ENCODE measurements around the gene CACNA1G.

The CACNA1G gene

GRCh38 chr17:50564916-50565315 lies 4.4 kb downstream of the CACNA1G start:
- no peaks in the 10 kb centered on the region for H3K36me3 ChIP-seq (ENCODE audit: control insufficient read depth in 1 of 2, insufficient read depth in 2 of 2, low read length in 2 of 2)
- no peak overlapping the region for H3K9ac ChIP-seq (ENCODE audit: low read depth in 1 of 2, low read length in 2 of 2)
- peaks cover 4% of the 10 kb centered on the region in 2 donors for H3K4me1 ChIP-seq (ENCODE audit: control insufficient read depth in 1 of 2, insufficient read depth in 2 of 2, low read length in 2 of 2)
- peaks cover 51 to 52% of the 10 kb centered on the region in 2 donors for H3K27me3 ChIP-seq (ENCODE audit: control insufficient read depth in 1 of 2, insufficient read depth in 2 of 2, low read length in 2 of 2)
- H3K9me3 ChIP-seq (ENCODE audit: control insufficient read depth in 1 of 2, low read length in 2 of 2) = no peaks in the 10 kb centered on the region
- H3K27ac ChIP-seq (ENCODE audit: low read depth, low read length) = no peak overlapping the region
- H3K4me3 ChIP-seq (ENCODE audit: low read depth in 1 of 2, low read length in 2 of 2) = no peak overlapping the region

GRCh38 chr17:50565402-50566350 lies 5.2 kb downstream of the CACNA1G start:
- Histone ChIP-seq H3K27ac (ENCODE audit: low read depth, low read length) (no peak overlapping the region), H3K27me3 (ENCODE audit: control insufficient read depth in 1 of 2, insufficient read depth in 2 of 2, low read length in 2 of 2) (peaks cover 48 to 50% of the 10 kb centered on the region in 2 donors), H3K36me3 (ENCODE audit: control insufficient read depth in 1 of 2, insufficient read depth in 2 of 2, low read length in 2 of 2) (no peaks in the 10 kb centered on the region), H3K4me1 (ENCODE audit: control insufficient read depth in 1 of 2, insufficient read depth in 2 of 2, low read length in 2 of 2) (no peaks in the 10 kb centered on the region), H3K4me3 (ENCODE audit: low read depth in 1 of 2, low read length in 2 of 2) (no peak overlapping the region), H3K9me3 (ENCODE audit: control insufficient read depth in 1 of 2, low read length in 2 of 2) (no peaks in the 10 kb centered on the region), H3K9ac (ENCODE audit: low read depth in 1 of 2, low read length in 2 of 2) (no peak overlapping the region)

GRCh38 chr17:50566886-50567285 lies 6.4 kb downstream of the CACNA1G start:
- Histone ChIP-seq H3K27ac (ENCODE audit: low read depth, low read length) (no peak overlapping the region), H3K9ac (ENCODE audit: low read depth in 1 of 2, low read length in 2 of 2) (no peak overlapping the region), H3K4me3 (ENCODE audit: low read depth in 1 of 2, low read length in 2 of 2) (no peak overlapping the region), H3K27me3 (ENCODE audit: control insufficient read depth in 1 of 2, insufficient read depth in 2 of 2, low read length in 2 of 2) (peaks cover 46 to 48% of the 10 kb centered on the region in 2 donors), H3K36me3 (ENCODE audit: control insufficient read depth in 1 of 2, insufficient read depth in 2 of 2, low read length in 2 of 2) (no peaks in the 10 kb centered on the region), H3K9me3 (ENCODE audit: control insufficient read depth in 1 of 2, low read length in 2 of 2) (no peaks in the 10 kb centered on the region), H3K4me1 (ENCODE audit: control insufficient read depth in 1 of 2, insufficient read depth in 2 of 2, low read length in 2 of 2) (no peaks in the 10 kb centered on the region)

- Histone ChIP-seq H3K27me3 (ENCODE audit: control insufficient read depth in 1 of 2, insufficient read depth in 2 of 2, low read length in 2 of 2) (peaks cover 29 to 33% of the 10 kb centered on the region in 2 donors), H3K9ac (ENCODE audit: low read depth in 1 of 2, low read length in 2 of 2) (no peak overlapping the region), H3K36me3 (ENCODE audit: control insufficient read depth in 1 of 2, insufficient read depth in 2 of 2, low read length in 2 of 2) (no peaks in the 10 kb centered on the region), H3K27ac (ENCODE audit: low read depth, low read length) (no peak overlapping the region), H3K4me1 (ENCODE audit: control insufficient read depth in 1 of 2, insufficient read depth in 2 of 2, low read length in 2 of 2) (no peaks in the 10 kb centered on the region), H3K4me3 (ENCODE audit: low read depth in 1 of 2, low read length in 2 of 2) (no peak overlapping the region), H3K9me3 (ENCODE audit: control insufficient read depth in 1 of 2, low read length in 2 of 2) (no peaks in the 10 kb centered on the region)
Observed at GRCh38 chr17:50568659-50569058, 8.1 kb downstream of the CACNA1G start.

GRCh38 chr17:50569592-50569991 lies 9.1 kb downstream of the CACNA1G start:
- Histone ChIP-seq H3K4me3 (ENCODE audit: low read depth in 1 of 2, low read length in 2 of 2) (no peak overlapping the region), H3K4me1 (ENCODE audit: control insufficient read depth in 1 of 2, insufficient read depth in 2 of 2, low read length in 2 of 2) (no peaks in the 10 kb centered on the region), H3K27me3 (ENCODE audit: control insufficient read depth in 1 of 2, insufficient read depth in 2 of 2, low read length in 2 of 2) (peaks cover 22 to 24% of the 10 kb centered on the region in 2 donors), H3K9ac (ENCODE audit: low read depth in 1 of 2, low read length in 2 of 2) (no peak overlapping the region), H3K36me3 (ENCODE audit: control insufficient read depth in 1 of 2, insufficient read depth in 2 of 2, low read length in 2 of 2) (no peaks in the 10 kb centered on the region), H3K9me3 (ENCODE audit: control insufficient read depth in 1 of 2, low read length in 2 of 2) (no peaks in the 10 kb centered on the region), H3K27ac (ENCODE audit: low read depth, low read length) (no peak overlapping the region)

- Histone ChIP-seq H3K27ac (ENCODE audit: low read depth, low read length) (no peak overlapping the region), H3K9ac (ENCODE audit: low read depth in 1 of 2, low read length in 2 of 2) (no peak overlapping the region), H3K27me3 (ENCODE audit: control insufficient read depth in 1 of 2, insufficient read depth in 2 of 2, low read length in 2 of 2) (peaks cover 21 to 22% of the 10 kb centered on the region in 2 donors), H3K36me3 (ENCODE audit: control insufficient read depth in 1 of 2, insufficient read depth in 2 of 2, low read length in 2 of 2) (no peaks in the 10 kb centered on the region), H3K9me3 (ENCODE audit: control insufficient read depth in 1 of 2, low read length in 2 of 2) (no peaks in the 10 kb centered on the region), H3K4me1 (ENCODE audit: control insufficient read depth in 1 of 2, insufficient read depth in 2 of 2, low read length in 2 of 2) (no peaks in the 10 kb centered on the region), H3K4me3 (ENCODE audit: low read depth in 1 of 2, low read length in 2 of 2) (no peak overlapping the region)
Observed at GRCh38 chr17:50570032-50570431, 9.5 kb downstream of the CACNA1G start.

GRCh38 chr17:50570528-50570927 lies 10.0 kb downstream of the CACNA1G start:
- Histone ChIP-seq H3K9me3 (ENCODE audit: control insufficient read depth in 1 of 2, low read length in 2 of 2) (no peaks in the 10 kb centered on the region), H3K27ac (ENCODE audit: low read depth, low read length) (no peak overlapping the region), H3K4me3 (ENCODE audit: low read depth in 1 of 2, low read length in 2 of 2) (no peak overlapping the region), H3K36me3 (ENCODE audit: control insufficient read depth in 1 of 2, insufficient read depth in 2 of 2, low read length in 2 of 2) (no peaks in the 10 kb centered on the region), H3K4me1 (ENCODE audit: control insufficient read depth in 1 of 2, insufficient read depth in 2 of 2, low read length in 2 of 2) (no peaks in the 10 kb centered on the region), H3K27me3 (ENCODE audit: control insufficient read depth in 1 of 2, insufficient read depth in 2 of 2, low read length in 2 of 2) (peaks cover 20 to 21% of the 10 kb centered on the region in 2 donors), H3K9ac (ENCODE audit: low read depth in 1 of 2, low read length in 2 of 2) (no peak overlapping the region)

GRCh38 chr17:50571681-50572080 lies 11.2 kb downstream of the CACNA1G start:
- H3K9me3 ChIP-seq (ENCODE audit: control insufficient read depth in 1 of 2, low read length in 2 of 2) = no peaks in the 10 kb centered on the region
- H3K4me3 ChIP-seq (ENCODE audit: low read depth in 1 of 2, low read length in 2 of 2) = no peak overlapping the region

GRCh38 chr17:50572541-50572940 lies 12.0 kb downstream of the CACNA1G start:
- Histone ChIP-seq H3K27ac (ENCODE audit: low read depth, low read length) (no peak overlapping the region), H3K4me3 (ENCODE audit: low read depth in 1 of 2, low read length in 2 of 2) (no peak overlapping the region), H3K27me3 (ENCODE audit: control insufficient read depth in 1 of 2, insufficient read depth in 2 of 2, low read length in 2 of 2) (peaks cover under 1 to 6% of the 10 kb centered on the region in 2 donors), H3K36me3 (ENCODE audit: control insufficient read depth in 1 of 2, insufficient read depth in 2 of 2, low read length in 2 of 2) (no peaks in the 10 kb centered on the region), H3K9me3 (ENCODE audit: control insufficient read depth in 1 of 2, low read length in 2 of 2) (no peaks in the 10 kb centered on the region), H3K4me1 (ENCODE audit: control insufficient read depth in 1 of 2, insufficient read depth in 2 of 2, low read length in 2 of 2) (no peaks in the 10 kb centered on the region), H3K9ac (ENCODE audit: low read depth in 1 of 2, low read length in 2 of 2) (no peak overlapping the region)

More at GRCh38 chr17:50571681-50572080, 11.2 kb downstream of the CACNA1G start:
- Histone ChIP-seq H3K9ac (ENCODE audit: low read depth in 1 of 2, low read length in 2 of 2) (no peak overlapping the region), H3K27ac (ENCODE audit: low read depth, low read length) (no peak overlapping the region), H3K27me3 (ENCODE audit: control insufficient read depth in 1 of 2, insufficient read depth in 2 of 2, low read length in 2 of 2) (peaks cover 8 to 10% of the 10 kb centered on the region in 2 donors), H3K36me3 (ENCODE audit: control insufficient read depth in 1 of 2, insufficient read depth in 2 of 2, low read length in 2 of 2) (no peaks in the 10 kb centered on the region), H3K4me1 (ENCODE audit: control insufficient read depth in 1 of 2, insufficient read depth in 2 of 2, low read length in 2 of 2) (no peaks in the 10 kb centered on the region)

GRCh38 chr17:50573866-50574611 lies 13.5 kb downstream of the CACNA1G start:
- Histone ChIP-seq H3K4me3 (ENCODE audit: low read depth in 1 of 2, low read length in 2 of 2) (no peak overlapping the region), H3K27ac (ENCODE audit: low read depth, low read length) (no peak overlapping the region), H3K9me3 (ENCODE audit: control insufficient read depth in 1 of 2, low read length in 2 of 2) (no peaks in the 10 kb centered on the region), H3K9ac (ENCODE audit: low read depth in 1 of 2, low read length in 2 of 2) (no peak overlapping the region), H3K36me3 (ENCODE audit: control insufficient read depth in 1 of 2, insufficient read depth in 2 of 2, low read length in 2 of 2) (no peaks in the 10 kb centered on the region), H3K27me3 (ENCODE audit: control insufficient read depth in 1 of 2, insufficient read depth in 2 of 2, low read length in 2 of 2) (peaks cover 0 to 10% of the 10 kb centered on the region in 2 donors), H3K4me1 (ENCODE audit: control insufficient read depth in 1 of 2, insufficient read depth in 2 of 2, low read length in 2 of 2) (no peaks in the 10 kb centered on the region)

Data from duodenal mucosa (tissue), 2 donors.